HG02870 (cell line): ENCODE results near the gene GPSM1.

ENCODE experiments used
- ATAC-seq: cut with Tn5 transposase; IDR thresholded peaks from one replicate; pipeline ENCODE4 v1.9.1; 2021; ENCODE audit warnings: mild to moderate bottlenecking, moderate library complexity; ENCODE audit not compliant: unreplicated experiment

GPSM1 gene

GRCh38 chr9:136373300-136374182, 46.2 kb downstream of the GPSM1 start, which contains the start of gene CARD9:
TSS of gene CARD9 (minus strand) at chr9:136373669. CDS start at chr9:136372078, 1,591 bp downstream.
- ATAC-seq = no peak

GRCh38 chr9:136374183-136374575, 46.8 kb downstream of the GPSM1 start:
- no peak for ATAC-seq

DNA sequence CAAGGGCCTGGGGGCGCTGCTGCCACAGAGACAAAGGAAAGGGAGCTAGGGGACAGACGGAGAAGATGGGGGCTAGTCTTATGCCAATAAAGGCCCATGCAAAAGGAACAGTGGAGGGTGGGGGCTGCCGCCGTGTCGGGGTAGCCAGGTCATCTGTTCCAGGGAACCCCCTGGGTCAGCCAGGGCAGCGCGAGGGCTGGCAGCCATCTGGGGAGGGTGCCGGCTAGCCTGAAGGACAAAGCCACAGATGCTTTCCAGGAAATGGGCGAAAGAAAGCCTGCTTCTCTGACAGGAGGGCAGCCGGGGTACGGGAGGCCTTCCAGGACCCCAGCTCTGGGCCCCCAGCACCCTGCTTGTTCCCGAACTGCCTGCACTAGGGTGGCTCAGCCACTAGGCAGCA, 47.8 kb downstream of the GPSM1 start:
- ATAC-seq = no peak

- no peak for ATAC-seq
Observed at GRCh38 chr9:136376457-136376856, 49.1 kb downstream of the GPSM1 start.

DNA sequence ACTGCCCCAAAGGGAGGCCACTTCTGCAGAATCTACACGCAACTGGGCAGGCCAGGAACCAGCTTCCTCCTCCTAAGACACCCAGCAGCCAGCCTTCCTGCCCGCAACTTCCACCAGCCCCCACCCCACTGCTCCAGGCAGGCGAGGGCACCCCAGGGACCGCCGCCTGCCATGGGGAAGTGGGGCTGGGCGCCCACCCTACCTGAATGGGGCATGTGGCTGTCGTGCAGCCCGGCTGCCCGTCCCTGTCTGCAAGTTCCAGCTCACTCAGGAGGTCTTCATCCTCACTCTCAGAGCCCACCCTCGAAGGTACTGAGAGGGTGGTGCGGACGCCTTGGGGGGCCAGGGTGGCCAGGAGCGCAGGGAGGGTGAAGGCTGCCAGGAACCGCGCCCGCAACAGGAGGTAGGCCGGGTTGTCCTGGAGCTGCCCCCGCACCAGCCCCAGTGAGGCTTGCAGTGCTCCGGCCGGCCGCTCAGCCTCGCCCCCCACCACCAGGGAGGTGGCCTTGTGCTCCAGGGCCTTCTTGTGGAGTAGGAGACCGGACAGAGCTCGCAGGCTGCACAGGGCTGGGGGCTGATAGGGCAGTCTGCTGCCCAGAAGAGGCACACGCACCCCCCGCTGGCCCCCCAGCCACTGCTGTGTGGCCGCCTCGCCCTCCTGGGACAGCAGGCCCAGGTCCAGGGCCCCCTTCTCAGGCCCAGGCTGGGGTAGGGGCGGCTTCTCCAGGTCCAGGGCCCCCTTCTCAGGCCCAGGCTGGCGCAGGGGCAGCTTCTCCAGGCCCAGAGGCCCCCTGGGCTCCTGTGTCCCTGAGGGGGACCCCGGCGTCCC, 50.2 kb downstream of the GPSM1 start:
- no peak for ATAC-seq

- ATAC-seq = no peak
Observed at GRCh38 chr9:136378170-136379002, 51.0 kb downstream of the GPSM1 start.

DNA sequence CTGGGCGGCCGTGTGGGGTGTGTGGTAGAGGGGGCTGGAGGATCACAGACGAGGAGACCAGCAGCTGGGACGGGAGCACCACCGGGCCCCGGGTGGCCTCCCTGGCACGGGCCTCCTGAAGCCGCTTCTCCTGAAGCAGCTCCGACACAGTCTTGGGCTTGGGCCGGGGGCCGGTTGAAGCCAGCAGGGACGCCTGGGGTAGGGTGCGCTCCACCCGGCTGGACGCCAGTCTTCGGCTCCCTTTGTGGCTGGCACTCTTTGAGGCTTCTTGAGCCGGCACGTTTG, 51.6 kb downstream of the GPSM1 start:
- no peak for ATAC-seq

- ATAC-seq = no peak
Observed at GRCh38 chr9:136379401-136379800, 52.1 kb downstream of the GPSM1 start.

DNA sequence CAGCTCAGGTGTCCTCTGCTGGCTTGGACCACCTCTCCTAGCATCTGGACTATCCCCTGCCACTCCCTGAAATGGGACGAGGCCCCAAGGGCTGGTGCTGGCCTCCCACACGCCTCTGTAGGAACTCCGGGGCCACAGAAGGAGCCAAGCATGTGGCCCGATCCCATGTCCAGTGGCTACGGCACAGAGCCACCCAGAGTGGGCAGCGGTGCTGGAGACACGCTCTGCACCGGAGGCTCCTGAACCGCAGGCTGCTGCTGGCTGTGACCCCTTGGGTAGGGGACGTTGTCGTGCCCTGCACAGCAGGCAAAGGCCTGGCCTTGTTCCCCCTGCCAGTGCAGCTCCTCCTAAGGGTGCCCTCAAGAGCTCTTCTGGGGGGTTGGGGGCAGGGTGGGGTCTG, 52.6 kb downstream of the GPSM1 start:
- ATAC-seq = no peak

- ATAC-seq = no peak
Observed at GRCh38 chr9:136380381-136380780, 53.0 kb downstream of the GPSM1 start.

- no peak for ATAC-seq
Observed at GRCh38 chr9:136381311-136381710, 54.0 kb downstream of the GPSM1 start.

DNA sequence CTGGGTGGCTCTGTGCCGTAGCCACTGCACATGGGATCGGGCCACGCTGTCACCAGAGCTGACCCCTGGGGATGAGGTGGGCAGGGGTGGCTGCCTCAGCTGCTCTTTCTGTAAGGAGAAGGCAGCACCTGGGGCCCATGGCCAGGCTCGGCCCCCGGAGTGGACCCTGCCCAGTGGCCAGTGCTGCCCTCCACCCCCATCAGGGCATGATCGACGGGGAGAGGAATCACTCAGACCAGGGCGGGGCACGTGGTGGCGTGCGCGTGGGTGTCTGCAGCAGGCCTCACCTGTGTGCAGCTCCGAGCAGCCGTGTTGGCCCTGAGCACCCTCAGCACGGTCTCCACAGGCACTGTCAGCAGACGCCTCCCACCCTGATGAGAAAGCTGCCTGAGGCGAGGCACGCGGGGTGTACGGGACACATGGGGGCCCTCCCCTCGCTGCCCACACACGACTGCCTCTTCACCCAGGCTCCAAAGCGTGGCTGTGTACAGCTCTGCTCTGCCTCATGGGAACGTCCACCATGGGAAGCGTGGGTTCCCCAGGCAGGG, 54.7 kb downstream of the GPSM1 start:
- ATAC-seq = no peak

- ATAC-seq = no peak
Observed at GRCh38 chr9:136383436-136383835, 56.1 kb downstream of the GPSM1 start.

- no peak for ATAC-seq
Observed at GRCh38 chr9:136385015-136385414, 57.7 kb downstream of the GPSM1 start.

- ATAC-seq = no peak
Observed at GRCh38 chr9:136386018-136386417, 58.7 kb downstream of the GPSM1 start.

DNA sequence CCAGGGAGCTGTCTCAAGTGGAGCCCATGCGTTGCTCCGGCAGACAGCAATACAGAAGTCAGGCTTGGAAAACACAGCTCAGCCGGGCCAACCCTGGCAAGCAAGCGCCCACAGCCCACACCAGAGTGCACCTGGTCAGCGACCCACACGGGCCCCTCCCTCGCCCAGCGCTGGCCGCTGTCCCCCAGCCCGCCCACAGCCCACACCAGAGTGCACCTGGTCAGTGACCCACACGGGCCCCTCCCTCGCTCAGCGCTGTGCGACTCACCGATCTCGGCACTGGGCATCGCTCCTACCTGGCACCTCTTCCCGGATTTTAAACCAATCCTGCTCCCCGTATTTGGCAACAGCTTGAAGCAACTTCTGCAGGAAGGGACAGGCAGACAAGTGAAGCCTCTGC, 59.9 kb downstream of the GPSM1 start:
- no peak for ATAC-seq

DNA sequence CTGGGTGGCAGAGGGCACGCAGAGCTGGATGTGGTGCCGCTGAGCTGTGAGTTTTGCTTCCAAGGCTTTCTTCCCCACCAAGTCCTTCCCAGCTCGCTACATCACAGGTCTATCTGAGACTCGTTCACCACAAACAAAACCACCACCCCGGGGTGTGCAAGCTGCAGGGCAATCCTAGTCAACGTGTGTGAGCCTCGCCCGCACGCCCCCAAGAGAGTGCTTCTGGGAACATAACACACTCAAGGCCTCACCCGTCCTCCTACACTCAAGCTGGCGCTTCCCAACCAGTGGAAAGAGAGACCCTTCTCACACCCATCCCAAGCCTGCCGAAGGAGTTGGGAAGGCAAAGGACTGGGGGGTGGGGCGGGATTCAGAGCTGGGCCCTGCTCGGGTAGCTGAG, 62.1 kb downstream of the GPSM1 start:
- no peak for ATAC-seq

- ATAC-seq = no peak
Observed at GRCh38 chr9:136391737-136392537, 64.6 kb downstream of the GPSM1 start.

GRCh38 chr9:136392538-136393449, 65.5 kb downstream of the GPSM1 start:
- ATAC-seq = no peak
